Measurements from ENCODE around the gene UBL3. TPM values are rescaled to one million over a fixed set of nuclear protein-coding genes. Genes with fewer than 3 reads are reported as not detected.

UBL3 gene
- total and polyA plus RNA-seq, 2 of the 8 experiments (the other 6 are each of a cell fraction or from before 2014, with no cell fraction given), result 5.3 to 16.1 TPM

DNA sequence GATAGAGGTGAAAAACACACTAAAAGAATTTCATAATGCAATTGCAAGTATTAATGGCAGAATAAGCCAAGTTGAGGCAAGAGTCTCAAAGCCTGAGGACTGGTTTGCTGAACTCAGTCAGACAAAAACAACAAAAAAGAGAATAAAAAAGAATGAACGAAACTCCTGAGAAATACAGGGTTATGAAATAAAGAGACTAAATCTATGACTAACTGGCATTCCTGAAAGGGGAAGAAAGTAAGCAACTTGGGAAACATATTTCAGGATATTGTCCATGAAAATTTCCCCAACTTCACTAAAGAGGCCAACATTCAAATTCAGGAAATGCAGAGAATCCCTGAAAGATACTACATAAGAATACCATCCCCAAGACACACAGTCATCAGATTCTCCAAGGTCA lies 47.8 kb downstream of the UBL3 start:
- Histone ChIP-seq H3K79me2 (ENCODE audit: control insufficient read depth in 1 of 2, insufficient read depth in 2 of 2, low read length in 2 of 2) (peaks cover 0 to 86% of the 10 kb centered on the region in 2 experiments; a peak in 2 of 4 replicates), H2BK5ac (ENCODE audit: low read depth, low read length) (no peak overlapping the region), H4K8ac (ENCODE audit: extremely low read depth, insufficient read depth, low read length) (no peak overlapping the region), H3K36me3 (ENCODE audit: control insufficient read depth in 2 of 4, insufficient read depth in 4 of 4, low read length in 3 of 4) (no peaks in the 10 kb centered on the region), H3K23ac (ENCODE audit: insufficient read length) (no peak overlapping the region), H3K4ac (replicated peaks; ENCODE audit: insufficient read length, low read depth, low read length) (no peak overlapping the region), H3K4me1 (replicated peaks in 1 of 4; ENCODE audit: control insufficient read depth in 3 of 4, insufficient read depth in 4 of 4, low read length in 3 of 4) (peaks cover 0 to 9% (median under 1%) of the 10 kb centered on the region in 4 experiments; a peak in 2 of 7 replicates), H3K56ac (replicated peaks; ENCODE audit: insufficient read length, low read depth, low read length) (no peak overlapping the region), H4K91ac (replicated peaks; ENCODE audit: insufficient read length, low read length) (no peak overlapping the region), H3K27me3 (replicated peaks in 1 of 4; ENCODE audit: control insufficient read depth in 3 of 4, extremely low read depth in 1 of 4, insufficient read depth in 3 of 4, low read length in 3 of 4) (no peaks in the 10 kb centered on the region), H3K27ac (ENCODE audit: low read depth, low read length) (no peak overlapping the region), H3K79me1 (ENCODE audit: low read depth, low read length) (no peaks in the 10 kb centered on the region), H4K20me1 (replicated peaks in 1 of 2; ENCODE audit: control insufficient read depth in 1 of 2, insufficient read depth in 2 of 2, low read length in 2 of 2) (peaks cover 2 to 4% of the 10 kb centered on the region in 2 experiments), H2BK120ac (replicated peaks; ENCODE audit: low read depth, low read length) (no peak overlapping the region), H2BK20ac (ENCODE audit: low read length) (no peak overlapping the region), H3K4me3 (ENCODE audit: extremely low read depth in 1 of 4, insufficient read depth in 2 of 4, low read depth in 3 of 4, low read length in 4 of 4) (no peak overlapping the region), H3K9ac (replicated peaks in 1 of 4; ENCODE audit: extremely low read depth in 1 of 4, low read depth in 3 of 4, low read length in 3 of 4) (no peak overlapping the region), H3K23me2 (ENCODE audit: low read depth, low read length) (no peaks in the 10 kb centered on the region), H2BK15ac (ENCODE audit: low read length) (no peak overlapping the region), H2AK5ac (ENCODE audit: low read depth, low read length) (no peak overlapping the region), H3K14ac (ENCODE audit: insufficient read length) (no peak overlapping the region), H2AFZ (ENCODE audit: low read length) (no peak overlapping the region), H4K5ac (ENCODE audit: insufficient read length, low read depth, low read length) (no peak overlapping the region), H3K18ac (ENCODE audit: extremely low read depth, low read length) (no peak overlapping the region), H2BK12ac (ENCODE audit: low read depth, low read length) (no peak overlapping the region), H3K9me3 (ENCODE audit: insufficient read depth in 2 of 2, low read depth in 1 of 2, low read length in 1 of 2) (no peaks in the 10 kb centered on the region), H3K4me2 (ENCODE audit: insufficient read depth in 1 of 2, low read depth in 2 of 2, low read length in 2 of 2) (no peak overlapping the region)
- no peak for DNase-seq (ENCODE audit: low read depth in 1 of 2, low spot score in 2 of 2)
- CTCF ChIA-PET (ENCODE audit: partially characterized antibody), result interaction anchor here (0.6 to 2.5 kb wide), 3 partner anchors 32 to 207 kb away, joined by 3 to 10 read pairs (median 7); no protein-coding TSS in a partner anchor
- FAIRE-seq, result no peak
- 85% methylated on average over 1 of the region's 1 CpG; no CpG with 5 or more reads in 1 of the 2 experiments for WGBS, 2 experiments (ENCODE audit: extremely low coverage in 1 of 2, insufficient coverage in 1 of 2, insufficient read length in 1 of 2, insufficient replicate concordance in 2 of 2, low coverage in 1 of 2, low lambda C conversion rate in 2 of 2, missing lambda C conversion rate in 1 of 2)
- POLR2A ChIA-PET (ENCODE audit: partially characterized antibody), result no interaction called here
- TF ChIP-seq HDAC2 (IDR thresholded peaks at IDR 0.05; ENCODE audit: borderline replicate concordance in 1 of 2, low read depth in 2 of 2, low read length in 2 of 2) (no peak), TBP (IDR thresholded peaks at IDR 0.05; ENCODE audit: low read depth, low read length) (no peak), GTF2F1 (IDR thresholded peaks at IDR 0.05; ENCODE audit: borderline replicate concordance, low read depth, low read length) (no peak), SP1 (IDR thresholded peaks at IDR 0.05; ENCODE audit: low read depth, low read length) (no peak), KDM5A (IDR thresholded peaks at IDR 0.05; ENCODE audit: low read length) (no peak), CHD1 (IDR thresholded peaks at IDR 0.05; ENCODE audit: low read depth, low read length) (no peak), SIX5 (IDR thresholded peaks at IDR 0.05; ENCODE audit: low read depth, low read length) (no peak)
